Colon (tissue), 2 donors: ENCODE measurements around the gene ZNF862.

Experiments
- FAIRE-seq: peaks from 2 replicates; lab custom pipeline; 2012; peaks lifted over from hg19 to GRCh38; lab: Jason Lieb, UNC
- donor health status: control.
- donor health status: control.

Gene ZNF862

GRCh38 chr7:149811221-149811620, 27.0 kb upstream of the ZNF862 start:
- no peak for FAIRE-seq

GRCh38 chr7:149811831-149812490, 26.2 kb upstream of the ZNF862 start:
- no peak for FAIRE-seq

GRCh38 chr7:149813254-149814035, 24.7 kb upstream of the ZNF862 start:
- FAIRE-seq, result no peak

GRCh38 chr7:149814494-149814893, 23.7 kb upstream of the ZNF862 start:
- FAIRE-seq, result no peak

GRCh38 chr7:149815121-149815520, 23.1 kb upstream of the ZNF862 start:
- FAIRE-seq, result no peak

- FAIRE-seq, result no peak
Observed at GRCh38 chr7:149815661-149816266, 22.4 kb upstream of the ZNF862 start.

- FAIRE-seq, result no peak
Observed at GRCh38 chr7:149816267-149816751, 21.9 kb upstream of the ZNF862 start.

- FAIRE-seq, result no peak
Observed at GRCh38 chr7:149816794-149817193, 21.4 kb upstream of the ZNF862 start.

- no peak for FAIRE-seq
Observed at GRCh38 chr7:149817301-149817771, 20.8 kb upstream of the ZNF862 start.

GRCh38 chr7:149817836-149818535, 20.2 kb upstream of the ZNF862 start:
- FAIRE-seq, result no peak

- FAIRE-seq, result no peak
Observed at GRCh38 chr7:149818536-149818840, 19.7 kb upstream of the ZNF862 start.

GRCh38 chr7:149819141-149819960, 18.8 kb upstream of the ZNF862 start:
- FAIRE-seq, result no peak

GRCh38 chr7:149819961-149820340, 18.2 kb upstream of the ZNF862 start:
- FAIRE-seq, result no peak

GRCh38 chr7:149820622-149821190, 17.5 kb upstream of the ZNF862 start:
- no peak for FAIRE-seq

- FAIRE-seq, result no peak
Observed at GRCh38 chr7:149821191-149822148, 16.7 kb upstream of the ZNF862 start.

- no peak for FAIRE-seq
Observed at GRCh38 chr7:149822353-149822943, 15.7 kb upstream of the ZNF862 start.

- no peak for FAIRE-seq
Observed at GRCh38 chr7:149823191-149823630, 15.0 kb upstream of the ZNF862 start.

GRCh38 chr7:149823631-149824199, 14.5 kb upstream of the ZNF862 start:
- no peak for FAIRE-seq

- no peak for FAIRE-seq
Observed at GRCh38 chr7:149824301-149824741, 13.9 kb upstream of the ZNF862 start.
